ENCODE measurements around the gene USP50.

USP50 gene

GRCh38 chr15:50463423-50464358, 82.8 kb downstream of the USP50 start:
- peaks cover 94% of the 10 kb centered on the region for H3K36me3 ChIP-seq

GRCh38 chr15:50458348-50459112, 87.9 kb downstream of the USP50 start:
- H3K27ac ChIP-seq: no peak overlapping the region
- H3K4me1 ChIP-seq (ENCODE audit: control insufficient read depth in 1 of 2, insufficient read depth in 1 of 2, low read depth in 1 of 2, low read length in 1 of 2): no peaks in the 10 kb centered on the region
- no peak overlapping the region for H3K4me3 ChIP-seq (ENCODE audit: low read depth in 1 of 2, low read length in 1 of 2)
- no peak for TF ChIP-seq CTCF (IDR thresholded peaks at IDR 0.05)
- H3K36me3 ChIP-seq: peaks cover 90% of the 10 kb centered on the region
- no peaks in the 10 kb centered on the region for H3K9me3 ChIP-seq
- no peaks in the 10 kb centered on the region for H3K27me3 ChIP-seq

More at GRCh38 chr15:50463423-50464358, 82.8 kb downstream of the USP50 start:
- no peaks in the 10 kb centered on the region for H3K9me3 ChIP-seq
- H3K27me3 ChIP-seq: no peaks in the 10 kb centered on the region
- no peak overlapping the region for H3K27ac ChIP-seq
- no peak for TF ChIP-seq CTCF (IDR thresholded peaks at IDR 0.05)
- H3K4me1 ChIP-seq (ENCODE audit: control insufficient read depth in 1 of 2, insufficient read depth in 1 of 2, low read depth in 1 of 2, low read length in 1 of 2): no peaks in the 10 kb centered on the region
- H3K4me3 ChIP-seq (ENCODE audit: low read depth in 1 of 2, low read length in 1 of 2): no peak overlapping the region

- Histone ChIP-seq H3K36me3 (peaks cover 73% of the 10 kb centered on the region), H3K4me1 (ENCODE audit: control insufficient read depth in 1 of 2, insufficient read depth in 1 of 2, low read depth in 1 of 2, low read length in 1 of 2) (peaks cover 9 to 10% of the 10 kb centered on the region in 2 experiments), H3K4me3 (ENCODE audit: low read depth in 1 of 2, low read length in 1 of 2) (no peak overlapping the region), H3K27ac (no peak overlapping the region), H3K27me3 (no peaks in the 10 kb centered on the region), H3K9me3 (no peaks in the 10 kb centered on the region)
- no peak for TF ChIP-seq CTCF (IDR thresholded peaks at IDR 0.05)
These were observed 93.5 kb downstream of the USP50 start for GRCh38 chr15:50452927-50453326.
